NT2/D1 (cell line): ENCODE results near the gene VEZF1.

Experiments
- SUZ12 ChIP-seq: IDR thresholded peaks from 2 replicates; pipeline ENCODE4 v1.6.1; 2011; ENCODE audit not compliant: insufficient read length, insufficient read depth; ENCODE audit errors: extremely low read depth
- YY1 ChIP-seq: IDR thresholded peaks from 2 replicates; pipeline ENCODE4 v1.6.1; 2011; ENCODE audit not compliant: insufficient read length, insufficient read depth
- ZNF274 ChIP-seq: IDR thresholded peaks from 2 replicates; pipeline ENCODE4 v1.6.1; 2011; ENCODE audit warnings: mild to moderate bottlenecking, low read depth, low read length

DNA sequence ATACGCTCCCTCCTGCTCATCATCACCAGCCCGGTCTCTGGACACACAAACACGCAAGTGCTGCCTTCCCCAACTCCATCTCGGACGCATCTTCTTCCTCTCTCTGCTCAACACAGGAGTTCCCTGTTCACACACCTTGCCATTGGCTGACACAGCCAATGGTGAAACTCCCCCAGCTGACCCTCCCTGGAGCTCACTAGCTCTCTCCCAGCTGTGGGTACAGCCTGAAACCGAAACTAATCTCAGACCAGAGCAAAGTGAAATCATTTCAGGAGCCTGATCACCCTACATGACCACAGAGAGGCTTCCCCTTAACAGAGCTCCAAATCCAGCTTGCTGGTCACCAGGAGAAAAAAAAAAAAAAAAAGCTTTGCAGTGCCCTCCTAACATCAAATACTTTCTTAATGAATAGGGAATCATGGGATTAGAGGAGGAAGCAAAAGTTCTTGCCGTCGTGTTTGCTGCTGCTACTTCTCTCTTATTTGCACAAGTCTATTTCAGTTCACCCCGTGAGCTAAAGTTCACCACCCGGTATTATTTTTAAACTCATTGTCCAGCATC, 41.2 kb downstream of the VEZF1 start:
- no peak for TF ChIP-seq YY1
- TF ChIP-seq ZNF274: no peak
- TF ChIP-seq SUZ12: no peak
